K562 (cell line): ENCODE results near the gene DGKB.

Experiments
- HIVEP1 ChIP-seq: fragments of 250-450 bp; sonication (Bioruptor Pico); IDR thresholded peaks from 2 replicates; pipeline ENCODE4 v1.4.0; 2020; ENCODE audit warnings: mild to moderate bottlenecking
- IRF2 ChIP-seq: sonication (generic); formaldehyde crosslinking; IDR thresholded peaks from 2 replicates; pipeline ENCODE4 v1.8.1; 2022; ENCODE audit warnings: mild to moderate bottlenecking, missing genetic modification reagents

- TF ChIP-seq IRF2 (CRISPR knock-in tag): no peak
- TF ChIP-seq HIVEP1: no peak
Observed at GRCh38 chr7:14851610-14852009, 50.9 kb downstream of the DGKB start.
